GM20431 (cell line): ENCODE results near the gene NCOA7.

Experiments used
- in situ Hi-C: fragments of 300-500 bp; cut with MseI, MboI; formaldehyde crosslinking; loops from one replicate; pipeline ENCODE4 v1.15.0; 2020; ENCODE audit warnings: low sequenced_read_pairs; ENCODE audit not compliant: unreplicated experiment

NCOA7 gene

GRCh38 chr6:125790358-125791150 is at the start of gene NCOA7:
TSS of gene NCOA7 (plus strand) at chr6:125790960. CDS start at chr6:125815355, 24,395 bp downstream.
- in situ Hi-C loops = no loop called here

- in situ Hi-C loops = no loop called here
Observed at GRCh38 chr6:125741336-125741735, 49.4 kb upstream of the NCOA7 start.

- in situ Hi-C loops = no loop called here
Observed at GRCh38 chr6:125742024-125742423, 48.7 kb upstream of the NCOA7 start.

DNA sequence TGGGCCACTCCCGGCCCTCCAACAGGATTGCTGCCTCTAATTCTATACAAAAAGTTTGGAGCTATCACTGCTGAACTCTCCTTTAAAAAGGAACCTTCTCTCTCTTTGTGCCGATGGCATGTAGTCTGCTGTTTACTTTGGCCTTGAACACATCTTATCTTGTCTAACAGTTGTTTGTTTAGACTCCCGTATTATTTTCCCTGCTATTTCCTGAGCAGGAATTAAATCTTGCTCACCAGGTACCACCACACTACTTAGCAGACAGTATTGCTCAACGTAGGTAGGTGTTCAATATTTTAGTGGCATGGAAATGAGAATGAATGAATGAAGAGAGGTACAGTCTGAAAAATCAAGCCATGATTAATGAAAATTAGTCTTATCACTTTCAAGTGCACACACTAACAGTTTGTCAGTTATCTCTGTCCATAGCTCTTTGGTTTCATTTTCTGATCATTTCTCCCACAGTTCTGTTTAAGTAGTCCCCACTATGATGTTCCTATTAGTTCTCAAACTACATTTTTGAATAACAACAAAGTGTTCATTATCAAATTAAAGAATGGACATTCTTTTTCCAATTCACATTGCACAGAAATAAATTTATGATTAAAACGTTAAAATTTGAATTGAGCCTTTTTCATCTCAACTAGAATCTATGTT is 48.2 kb upstream of the NCOA7 start:
- in situ Hi-C loops = no loop called here

- in situ Hi-C loops = no loop called here
Observed at GRCh38 chr6:125743604-125744003, 47.2 kb upstream of the NCOA7 start.

GRCh38 chr6:125745281-125746018 is 45.3 kb upstream of the NCOA7 start:
- in situ Hi-C loops = no loop called here

GRCh38 chr6:125746019-125746414 is 44.7 kb upstream of the NCOA7 start:
- in situ Hi-C loops = no loop called here

DNA sequence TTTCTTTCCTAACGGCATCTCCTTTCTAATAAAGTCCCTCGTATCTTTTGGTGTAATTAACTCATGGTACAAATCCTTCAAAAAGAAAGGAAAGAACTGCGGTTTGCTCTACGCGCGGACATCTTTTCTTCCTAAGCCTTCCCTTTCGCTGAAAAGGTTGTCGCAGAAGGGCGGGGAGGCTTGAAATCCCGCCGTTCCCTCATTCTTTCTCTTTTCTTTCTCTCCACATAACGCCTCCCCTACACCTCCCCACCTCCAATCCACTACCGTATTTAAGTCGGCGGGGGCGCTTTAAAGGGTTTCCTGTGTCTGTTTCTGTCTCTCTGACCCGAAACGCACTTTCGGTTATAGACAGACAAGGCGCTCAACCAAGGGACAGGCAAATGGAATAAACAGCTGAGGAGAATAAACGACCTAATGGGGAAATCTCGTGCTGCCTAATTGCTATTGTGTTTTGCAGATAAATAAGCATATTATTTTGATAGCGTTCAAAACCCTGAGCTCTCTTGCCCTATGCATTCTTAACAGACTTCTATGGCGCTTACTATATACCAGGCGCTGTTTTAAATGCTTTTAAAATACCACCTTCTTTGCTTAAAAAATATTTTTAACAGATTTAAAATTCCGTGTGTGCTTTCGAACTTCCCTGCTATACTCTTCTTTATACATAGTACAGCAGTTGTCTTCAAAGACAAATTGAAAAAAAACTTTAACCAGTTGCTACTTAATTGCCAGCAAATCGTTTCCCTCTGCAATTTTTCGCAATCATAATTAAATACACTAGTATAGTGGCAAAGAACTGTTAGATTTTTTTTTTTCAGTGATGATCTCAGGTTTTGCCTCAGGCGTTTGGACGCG is 43.8 kb upstream of the NCOA7 start:
- in situ Hi-C loops = no loop called here

GRCh38 chr6:125747589-125748405 is 43.0 kb upstream of the NCOA7 start:
- in situ Hi-C loops = no loop called here

GRCh38 chr6:125748406-125749172 is 42.2 kb upstream of the NCOA7 start:
- in situ Hi-C loops = no loop called here

DNA sequence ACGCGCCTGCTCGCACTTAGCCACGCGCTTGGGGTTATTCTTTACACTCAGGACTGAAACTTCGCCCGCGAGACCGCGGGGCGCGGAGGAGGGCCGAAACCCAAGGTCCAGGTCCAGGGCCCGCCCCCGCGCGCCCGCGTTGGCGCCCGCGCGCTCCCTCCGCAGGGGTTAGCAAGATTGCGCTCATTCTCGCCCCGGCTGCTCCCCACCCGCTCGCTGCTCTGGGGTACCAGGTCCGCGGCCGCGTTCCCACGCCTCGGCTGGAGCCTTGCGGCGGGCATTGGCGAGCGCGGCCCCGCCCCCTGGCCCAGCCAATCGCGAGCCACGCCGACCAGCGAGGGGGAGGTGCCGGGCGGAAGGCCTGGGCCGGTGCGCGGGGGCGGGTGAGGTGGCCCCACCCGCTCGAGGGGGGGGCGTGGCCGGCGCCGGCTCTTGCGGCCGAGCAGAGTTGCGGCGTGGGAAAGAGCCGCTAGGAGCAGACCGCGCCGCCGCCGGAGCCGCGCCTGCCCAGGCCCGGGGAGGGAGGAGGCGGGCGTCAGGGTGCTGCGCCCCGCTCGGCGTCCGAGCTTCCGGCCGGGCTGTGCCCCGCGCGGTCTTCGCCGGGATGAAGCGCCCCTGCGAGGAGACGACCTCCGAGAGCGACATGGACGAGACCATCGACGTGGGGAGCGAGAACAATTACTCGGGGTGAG is 41.4 kb upstream of the NCOA7 start, which contains the start of gene HEY2:
Gene HEY2 (plus strand): TSS at position 460 of the 692 bp plus-strand sequence. CDS start 145 bp downstream, at position 605.
- in situ Hi-C loops = no loop called here

GRCh38 chr6:125749865-125750691 is 40.7 kb upstream of the NCOA7 start:
- in situ Hi-C loops = loop anchor here (25.0 kb wide), 1 partner anchor 238 kb away; no protein-coding TSS in a partner anchor

- in situ Hi-C loops = loop anchor here (25.0 kb wide), 1 partner anchor 239 kb away; no protein-coding TSS in a partner anchor
Observed at GRCh38 chr6:125750692-125751333, 39.9 kb upstream of the NCOA7 start.

DNA sequence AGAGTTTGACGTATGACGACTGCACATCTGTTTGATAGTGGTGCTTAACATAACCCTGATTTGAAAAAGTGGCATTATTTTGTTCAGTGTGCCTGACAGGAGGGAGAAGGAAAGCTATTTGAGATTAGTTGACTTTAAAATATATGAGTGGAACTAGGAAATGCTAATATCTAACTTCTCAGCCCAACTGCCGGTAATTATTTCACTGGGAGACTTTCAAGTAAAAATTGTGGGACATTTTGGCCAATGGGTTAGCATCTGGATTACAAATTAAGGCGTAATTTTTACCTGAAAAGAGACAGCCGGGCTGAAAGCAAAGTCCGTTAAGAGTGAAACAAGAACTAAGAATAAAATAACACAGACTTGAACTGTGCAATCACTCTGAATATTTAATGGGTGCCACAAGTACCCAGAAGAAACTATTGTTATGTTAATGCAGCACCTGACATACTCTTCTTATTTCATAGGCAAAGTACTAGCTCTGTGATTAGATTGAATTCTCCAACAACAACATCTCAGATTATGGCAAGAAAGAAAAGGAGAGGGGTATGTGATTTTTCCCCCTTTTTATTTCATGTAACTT is 39.3 kb upstream of the NCOA7 start:
- in situ Hi-C loops = loop anchor here (25.0 kb wide), 1 partner anchor 239 kb away; no protein-coding TSS in a partner anchor

- in situ Hi-C loops = loop anchor here (25.0 kb wide), 1 partner anchor 240 kb away; no protein-coding TSS in a partner anchor
Observed at GRCh38 chr6:125752773-125753172, 38.0 kb upstream of the NCOA7 start.
